Thoracic aorta (tissue), 2 donors: Measurements from ENCODE around the gene CCDC106. TPM values are rescaled to one million over a fixed set of nuclear protein-coding genes. Genes with fewer than 3 reads are reported as not detected.

ENCODE experiments used
- ATAC-seq: fragments of 150-250 bp; one replicate; pipeline ENCODE4 v1.8.0; 2017; ENCODE audit warnings: low read depth; ENCODE audit not compliant: insufficient number of reproducible peaks, low FRiP score
- DNase-seq: peaks from one replicate; pipeline ENCODE4 v3.0.0-alpha.2; 2020; ENCODE audit warnings: low spot score
- H3K27ac ChIP-seq, 2 donors: fragments of 200-600 bp; sonication (generic); 1 replicate in 1 of 2; 2 replicates in 1 of 2; pipeline ENCODE4 v1.5.1; 2016; ENCODE audit warnings: mild to moderate bottlenecking in 2 of 2, moderate library complexity in 2 of 2
- H3K27me3 ChIP-seq: fragments of 200-600 bp; sonication (generic); replicated peaks from 2 replicates; pipeline ENCODE4 v1.6.0; 2016; ENCODE audit warnings: mild to moderate bottlenecking; ENCODE audit not compliant: insufficient read depth
- H3K36me3 ChIP-seq: fragments of 200-600 bp; sonication (generic); one replicate; pipeline ENCODE4 v1.5.1; 2016
- H3K4me1 ChIP-seq, 2 donors: fragments of 200-600 bp; sonication (generic); 1 replicate in 1 of 2; 2 replicates in 1 of 2; pipeline versions ENCODE4 v1.5.1 to v1.6.0; 2016; ENCODE audit warnings: low read depth in 2 of 2, mild to moderate bottlenecking in 1 of 2; ENCODE audit not compliant: control insufficient read depth in 1 of 2
- H3K4me3 ChIP-seq: fragments of 200-600 bp; sonication (generic); 2 replicates; pipeline ENCODE4 v1.5.1; 2016; ENCODE audit warnings: mild to moderate bottlenecking
- H3K9me3 ChIP-seq: fragments of 200-600 bp; sonication (generic); 2 replicates; pipeline ENCODE4 v1.5.1; 2016
- CTCF ChIP-seq: fragments of 200-600 bp; sonication (generic); IDR thresholded peaks from one replicate; pipeline ENCODE4 v1.5.1; 2019; ENCODE audit warnings: antibody characterized with exemption
- total RNA-seq, 2 donors: library from RNA; depleted of rRNA; stranded (reverse); fragments of >200 nt; gene quantifications; one replicate each; pipeline versions ENCODE4 v1.1.0 to v1.2.3, GENCODE V29; 2016

The CCDC106 gene
- total RNA-seq, 2 donors from 2014 or later: 10.5 to 14.8 TPM

- no peak for DNase-seq
- ATAC-seq: no peak
- no peak for TF ChIP-seq CTCF
- Histone ChIP-seq H3K36me3 (peaks cover 4% of the 10 kb centered on the region), H3K4me1 (peaks cover 53 to 60% of the 10 kb centered on the region in 2 donors), H3K4me3 (no peak overlapping the region), H3K27me3 (no peaks in the 10 kb centered on the region), H3K27ac (no peak overlapping the region), H3K9me3 (no peaks in the 10 kb centered on the region)
Observed at GRCh38 chr19:55637534-55637933, 10.5 kb upstream of the CCDC106 start.

DNA sequence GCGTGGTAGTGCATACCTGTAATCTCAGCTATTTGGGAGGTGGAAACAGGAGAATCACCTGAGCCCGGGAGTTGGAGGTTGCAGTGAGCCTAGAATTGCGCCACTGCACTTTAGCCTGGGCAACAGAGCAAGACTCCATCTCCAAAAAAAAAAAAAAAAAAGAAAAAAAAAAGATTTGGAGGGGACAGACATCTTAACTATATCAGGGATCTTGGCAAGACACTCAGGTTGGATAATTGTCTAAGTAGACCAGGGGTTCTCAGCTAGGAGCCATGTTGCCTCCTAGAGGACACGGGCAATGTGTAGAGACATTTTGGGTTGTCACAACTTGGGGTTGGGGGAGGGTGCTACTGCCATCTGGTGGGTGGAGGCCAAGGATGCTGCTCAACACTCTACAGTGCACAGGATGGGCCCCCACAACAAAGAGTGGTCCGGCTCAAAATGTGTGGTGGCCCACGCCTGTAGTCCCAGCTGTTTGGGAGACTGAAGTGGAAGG lies 9.1 kb upstream of the CCDC106 start:
- no peak for DNase-seq
- H3K27me3 ChIP-seq: no peaks in the 10 kb centered on the region
- peaks cover 4% of the 10 kb centered on the region for H3K36me3 ChIP-seq
- peaks cover 60 to 65% of the 10 kb centered on the region in 2 donors for H3K4me1 ChIP-seq
- H3K9me3 ChIP-seq: no peaks in the 10 kb centered on the region
- no peak overlapping the region for H3K4me3 ChIP-seq
- no peak overlapping the region for H3K27ac ChIP-seq
- TF ChIP-seq CTCF: peak; percentile 11
- no peak for ATAC-seq

DNA sequence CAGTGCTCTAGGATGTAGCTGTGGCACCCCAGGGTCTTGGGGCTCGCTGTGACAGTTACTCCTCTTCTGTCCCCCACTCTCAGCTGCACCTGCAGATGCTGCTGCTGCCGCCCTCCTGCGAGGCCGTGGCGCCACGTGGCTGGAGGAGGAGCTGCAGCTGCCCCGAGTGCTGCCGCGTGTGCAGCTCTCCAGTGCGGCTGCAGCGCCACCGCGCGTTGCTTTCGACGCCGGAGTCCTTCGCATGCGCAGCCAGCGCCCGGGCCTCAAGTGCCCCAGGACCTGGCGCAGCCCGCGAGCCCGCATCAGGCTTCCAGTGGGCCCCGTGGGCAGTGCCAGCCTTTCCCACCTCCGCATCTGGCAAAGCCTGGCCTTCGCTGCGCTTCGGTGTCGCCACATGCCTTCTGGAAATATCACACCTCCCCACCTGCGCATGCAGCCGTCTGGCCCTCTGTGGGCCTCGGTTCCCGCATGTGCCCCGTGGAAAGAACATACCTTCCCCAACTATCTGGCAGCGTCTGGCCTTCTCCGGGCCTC lies 7.9 kb upstream of the CCDC106 start:
- peaks cover 6% of the 10 kb centered on the region for H3K36me3 ChIP-seq
- ATAC-seq: no peak
- H3K9me3 ChIP-seq: no peaks in the 10 kb centered on the region
- TF ChIP-seq CTCF: peak; percentile 52
- H3K4me3 ChIP-seq: peak overlapping the region; percentile 96
- no peak for DNase-seq
- peaks cover 64 to 71% of the 10 kb centered on the region in 2 donors for H3K4me1 ChIP-seq
- no peaks in the 10 kb centered on the region for H3K27me3 ChIP-seq
- H3K27ac ChIP-seq: peak overlapping the region; percentile 89 to 92

GRCh38 chr19:55640577-55641425 lies 7.2 kb upstream of the CCDC106 start, which contains the start of gene ZNF580:
TSS of gene ZNF580 (plus strand) at chr19:55641002. CDS start at chr19:55642509, 1,507 bp downstream.
- H3K36me3 ChIP-seq: peaks cover 10% of the 10 kb centered on the region
- DNase-seq: no peak
- H3K27ac ChIP-seq: peak within 1 kb of the TSS; percentile 89 to 92
- no peaks in the 10 kb centered on the region for H3K27me3 ChIP-seq
- no peak for TF ChIP-seq CTCF
- H3K9me3 ChIP-seq: no peaks in the 10 kb centered on the region
- H3K4me3 ChIP-seq: peak within 1 kb of the TSS; percentile 96
- H3K4me1 ChIP-seq: peaks cover 62 to 69% of the 10 kb centered on the region in 2 donors
- peak; percentile 25 for ATAC-seq

DNA sequence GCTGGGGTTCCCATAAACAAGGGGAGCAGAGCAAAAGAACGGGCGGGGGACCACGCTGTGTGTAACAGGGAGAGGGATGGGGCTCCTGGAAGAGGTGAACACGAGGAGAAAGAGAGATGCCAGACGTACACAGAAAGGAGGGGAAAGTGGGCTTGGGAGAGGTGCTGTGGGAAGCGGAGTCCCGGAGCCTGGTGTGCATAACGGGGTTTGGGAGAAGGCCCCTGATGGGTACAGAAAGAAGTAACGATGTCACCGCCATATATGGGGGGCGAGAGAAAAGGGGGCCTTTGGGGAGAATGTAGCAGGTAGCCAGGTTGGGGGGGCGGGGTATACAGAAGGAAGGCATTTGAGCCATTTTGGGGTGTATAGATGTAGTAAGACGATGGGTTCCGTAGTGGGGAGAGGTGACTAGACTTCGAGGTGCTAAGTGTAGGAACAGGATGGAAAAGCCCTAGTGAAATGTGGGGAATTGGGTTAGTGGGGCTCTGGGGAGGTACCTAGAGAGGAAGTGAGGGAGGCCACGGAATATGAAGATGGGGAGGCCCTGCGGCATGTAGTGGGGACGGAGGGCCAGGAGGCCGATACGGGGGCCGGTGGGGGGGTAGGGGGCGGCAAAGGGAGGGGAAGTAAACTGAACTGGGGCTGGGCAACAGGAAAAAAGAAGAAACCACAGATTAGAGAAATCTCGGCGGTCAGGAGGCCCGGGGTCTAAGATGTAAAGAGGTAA lies 6.4 kb upstream of the CCDC106 start:
- no peak for ATAC-seq
- H3K4me1 ChIP-seq: peaks cover 54 to 61% of the 10 kb centered on the region in 2 donors

More for the DNA sequence above, 6.4 kb upstream of the CCDC106 start:
- peaks cover 10% of the 10 kb centered on the region for H3K36me3 ChIP-seq
- peak overlapping the region; percentile 96 for H3K4me3 ChIP-seq
- no peak for DNase-seq
- no peaks in the 10 kb centered on the region for H3K27me3 ChIP-seq
- H3K9me3 ChIP-seq: no peaks in the 10 kb centered on the region
- H3K27ac ChIP-seq: peak overlapping the region; percentile 89 to 92
- TF ChIP-seq CTCF: no peak
